Spinal cord (tissue), 10 donors: ENCODE results near the gene ADPRHL1. TPM values are rescaled to one million over a fixed set of nuclear protein-coding genes. Genes with fewer than 3 reads are reported as not detected.
A peak's percentile ranks its signal among the peaks of the same experiment; 100 is the strongest.

ENCODE experiments used
- DNase-seq, 6 donors: peaks; one replicate each; pipeline versions ENCODE4 v3.0.0 to v3.0.0-alpha.2; 2013 to 2015; ENCODE audit warnings: low spot score in 6 of 6, low read depth in 4 of 6
- H3K27ac ChIP-seq: one replicate; pipeline ENCODE4 v1.5.1; 2013; ENCODE audit warnings: low read depth, low read length, control low read depth
- H3K27me3 ChIP-seq: one replicate; pipeline ENCODE4 v1.6.1; 2013; ENCODE audit warnings: low read length; ENCODE audit not compliant: control insufficient read depth, insufficient read depth
- H3K36me3 ChIP-seq: one replicate; pipeline ENCODE4 v1.6.1; 2013; ENCODE audit warnings: low read length; ENCODE audit not compliant: control insufficient read depth, insufficient read depth
- H3K4me1 ChIP-seq: one replicate; pipeline ENCODE4 v1.6.1; 2013; ENCODE audit warnings: low read length; ENCODE audit not compliant: control insufficient read depth, insufficient read depth
- H3K4me3 ChIP-seq: one replicate; pipeline ENCODE4 v1.5.1; 2013; ENCODE audit warnings: low read depth, low read length, control low read depth
- H3K9me3 ChIP-seq: one replicate; pipeline ENCODE4 v1.6.1; 2013; ENCODE audit warnings: low read length; ENCODE audit not compliant: control insufficient read depth, insufficient read depth
- WGBS: methylation state at CpG from one replicate; pipeline ENCODE4 v1.1.5; 2013; ENCODE audit warnings: missing lambda C conversion rate; ENCODE audit not compliant: insufficient coverage; 5-methylcytosine and 5-hydroxymethylcytosine counted together
- long read RNA-seq, 4 donors: transcript quantifications; one replicate each; lab custom pipeline, GENCODE V29; 2026
- polyA plus RNA-seq, 2 donors: library from polyadenylated mRNA; unstranded; fragments of 120-200 nt; gene quantifications; one replicate each; pipeline ENCODE4 v1.2.1, GENCODE V29; 2013; ENCODE audit not compliant: insufficient read length in 2 of 2
- total RNA-seq, 2 donors: library from RNA; depleted of rRNA in 1 of 2; stranded (reverse); fragments of 120-200 nt in 1 of 2; fragments of >200 nt in 1 of 2; gene quantifications; one replicate each; pipeline versions ENCODE4 v1.2.3 to v1.2.4, GENCODE V29; 2013 to 2014
- donor health status: healthy.

Gene ADPRHL1
- total RNA-seq (1 to 10 TPM; 3.1 to 3.6 TPM), polyA plus RNA-seq (1 to 10 TPM; 5.1 to 7.2 TPM)
- long read RNA-seq, donor 1: 0 reads
- long read RNA-seq, donor 2: 0 reads
- long read RNA-seq, donor 3, partial matches to known transcripts: 0 of 1 reads
- long read RNA-seq, donor 3, other reads (novel, unspliced or antisense): 0 of 1 reads
- long read RNA-seq, donor 4: 0 reads

- DNase-seq: peak in 1 of 6 donors; percentile 35
- peaks cover 61% of the 10 kb centered on the region for H3K36me3 ChIP-seq
- no peaks in the 10 kb centered on the region for H3K27me3 ChIP-seq
- 62% methylated on average over 35 of the region's 45 CpGs for WGBS
- H3K9me3 ChIP-seq: no peaks in the 10 kb centered on the region
- peaks cover 21% of the 10 kb centered on the region for H3K4me1 ChIP-seq
- no peak within 1 kb of the TSS for H3K4me3 ChIP-seq
- peak within 1 kb of the TSS; percentile 7 for H3K27ac ChIP-seq
Measured at GRCh38 chr13:113452942-113453901, at the start of gene ADPRHL1. TSS of gene ADPRHL1 (minus strand) at chr13:113453488. CDS start at chr13:113453437, 51 bp downstream.

GRCh38 chr13:113502686-113503085 lies 49.4 kb upstream of the ADPRHL1 start:
- Histone ChIP-seq H3K36me3 (peaks cover 50% of the 10 kb centered on the region), H3K4me1 (no peaks in the 10 kb centered on the region), H3K27me3 (no peaks in the 10 kb centered on the region), H3K4me3 (no peak overlapping the region), H3K9me3 (no peaks in the 10 kb centered on the region), H3K27ac (no peak overlapping the region)
- no peak for DNase-seq
- 84% methylated on average over 14 of the region's 16 CpGs for WGBS

- H3K9me3 ChIP-seq: no peaks in the 10 kb centered on the region
- peaks cover 47% of the 10 kb centered on the region for H3K36me3 ChIP-seq
- no peak for DNase-seq
- H3K27me3 ChIP-seq: no peaks in the 10 kb centered on the region
- 90% methylated on average over 9 of the region's 11 CpGs for WGBS
- no peak overlapping the region for H3K27ac ChIP-seq
- H3K4me3 ChIP-seq: no peak overlapping the region
- peaks cover 8% of the 10 kb centered on the region for H3K4me1 ChIP-seq
Measured at GRCh38 chr13:113500530-113501265, 47.4 kb upstream of the ADPRHL1 start.

DNA sequence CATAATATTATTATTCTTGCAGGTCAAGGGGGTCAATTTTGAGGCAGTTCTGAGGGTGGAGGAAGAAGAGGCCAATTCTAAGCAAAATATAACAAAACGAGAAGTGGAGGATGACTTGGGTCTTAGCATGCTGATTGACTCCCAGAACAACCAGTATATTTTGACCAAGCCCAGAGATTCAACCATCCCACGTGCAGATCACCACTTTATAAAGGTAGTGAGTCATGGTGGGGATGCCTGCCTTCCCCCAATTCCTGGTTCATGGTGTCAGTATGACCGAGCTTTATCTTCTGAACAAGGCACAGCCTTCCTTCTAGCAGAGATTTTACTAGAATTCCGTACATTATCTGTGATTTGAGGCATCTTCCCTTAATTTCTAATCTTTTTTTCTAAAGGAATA lies 46.6 kb upstream of the ADPRHL1 start:
- 90% methylated on average over 2 of the region's 4 CpGs for WGBS
- Histone ChIP-seq H3K27ac (no peak overlapping the region), H3K4me1 (peaks cover 12% of the 10 kb centered on the region), H3K4me3 (no peak overlapping the region), H3K36me3 (peaks cover 50% of the 10 kb centered on the region), H3K27me3 (no peaks in the 10 kb centered on the region), H3K9me3 (no peaks in the 10 kb centered on the region)
- DNase-seq: no peak

- H3K4me3 ChIP-seq: no peak overlapping the region
- no peak overlapping the region for H3K27ac ChIP-seq
- WGBS: 95% methylated on average over 4 of the region's 6 CpGs
- peaks cover 12% of the 10 kb centered on the region for H3K4me1 ChIP-seq
- no peak for DNase-seq
- H3K27me3 ChIP-seq: no peaks in the 10 kb centered on the region
- H3K36me3 ChIP-seq: peaks cover 53% of the 10 kb centered on the region
- no peaks in the 10 kb centered on the region for H3K9me3 ChIP-seq
Measured at GRCh38 chr13:113498905-113499304, 45.6 kb upstream of the ADPRHL1 start.

- H3K4me1 ChIP-seq: peaks cover 12% of the 10 kb centered on the region
Measured at GRCh38 chr13:113497217-113497616, 43.9 kb upstream of the ADPRHL1 start.

DNA sequence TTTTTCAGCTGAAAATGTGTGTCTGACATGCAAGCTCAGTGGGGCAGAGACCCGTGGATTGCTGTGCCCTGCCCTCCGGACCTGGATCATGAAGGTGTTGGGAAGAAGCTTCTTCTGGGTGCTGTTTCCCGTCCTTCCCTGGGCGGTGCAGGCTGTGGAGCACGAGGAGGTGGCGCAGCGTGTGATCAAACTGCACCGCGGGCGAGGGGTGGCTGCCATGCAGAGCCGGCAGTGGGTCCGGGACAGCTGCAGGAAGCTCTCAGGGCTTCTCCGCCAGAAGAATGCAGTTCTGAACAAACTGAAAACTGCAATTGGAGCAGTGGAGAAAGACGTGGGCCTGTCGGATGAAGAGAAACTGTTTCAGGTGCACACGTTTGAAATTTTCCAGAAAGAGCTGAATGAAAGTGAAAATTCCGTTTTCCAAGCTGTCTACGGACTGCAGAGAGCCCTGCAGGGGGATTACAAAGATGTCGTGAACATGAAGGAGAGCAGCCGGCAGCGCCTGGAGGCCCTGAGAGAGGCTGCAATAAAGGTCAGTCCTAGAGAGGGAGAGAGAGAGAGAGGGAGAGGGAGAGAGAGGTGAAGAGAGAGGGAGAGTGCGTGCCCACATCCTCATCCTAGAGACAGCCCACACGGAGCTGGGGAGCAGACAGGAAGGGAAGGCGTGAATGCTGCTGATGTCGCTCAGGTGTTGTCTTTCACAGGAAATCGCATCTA lies 42.4 kb upstream of the ADPRHL1 start:
- Histone ChIP-seq H3K36me3 (peaks cover 31% of the 10 kb centered on the region), H3K4me1 (peaks cover 21% of the 10 kb centered on the region)
- 29% methylated on average over 21 of the region's 26 CpGs for WGBS

More at GRCh38 chr13:113497217-113497616, 43.9 kb upstream of the ADPRHL1 start:
- H3K4me3 ChIP-seq: no peak overlapping the region
- no peak overlapping the region for H3K27ac ChIP-seq
- DNase-seq: no peak
- peaks cover 42% of the 10 kb centered on the region for H3K36me3 ChIP-seq
- H3K27me3 ChIP-seq: no peaks in the 10 kb centered on the region
- no peaks in the 10 kb centered on the region for H3K9me3 ChIP-seq
- 80% methylated on average over 1 of the region's 1 CpG for WGBS

GRCh38 chr13:113493315-113493951 lies 40.1 kb upstream of the ADPRHL1 start:
- no peaks in the 10 kb centered on the region for H3K27me3 ChIP-seq
- H3K27ac ChIP-seq: no peak overlapping the region
- H3K36me3 ChIP-seq: peaks cover 22% of the 10 kb centered on the region
- no peak for DNase-seq
- H3K4me1 ChIP-seq: peaks cover 35% of the 10 kb centered on the region
- H3K9me3 ChIP-seq: no peaks in the 10 kb centered on the region
- WGBS: 73% methylated on average over 3 of the region's 5 CpGs
- no peak overlapping the region for H3K4me3 ChIP-seq

More for the DNA sequence above, 42.4 kb upstream of the ADPRHL1 start:
- no peaks in the 10 kb centered on the region for H3K9me3 ChIP-seq
- no peaks in the 10 kb centered on the region for H3K27me3 ChIP-seq
- H3K4me3 ChIP-seq: peak overlapping the region; percentile 1
- DNase-seq: peak in 1 of 6 donors; percentile 32
- H3K27ac ChIP-seq: no peak overlapping the region
